ENCODE measurements around the gene KLHDC7A. TPM values are rescaled to one million over a fixed set of nuclear protein-coding genes. Genes with fewer than 3 reads are reported as not detected.
A peak's percentile ranks its signal among the peaks of the same experiment; 100 is the strongest.

The KLHDC7A gene
- total RNA-seq, 6 donors from 2014 or later = under 0.01 to 5.6 (median 1.8) TPM

DNA sequence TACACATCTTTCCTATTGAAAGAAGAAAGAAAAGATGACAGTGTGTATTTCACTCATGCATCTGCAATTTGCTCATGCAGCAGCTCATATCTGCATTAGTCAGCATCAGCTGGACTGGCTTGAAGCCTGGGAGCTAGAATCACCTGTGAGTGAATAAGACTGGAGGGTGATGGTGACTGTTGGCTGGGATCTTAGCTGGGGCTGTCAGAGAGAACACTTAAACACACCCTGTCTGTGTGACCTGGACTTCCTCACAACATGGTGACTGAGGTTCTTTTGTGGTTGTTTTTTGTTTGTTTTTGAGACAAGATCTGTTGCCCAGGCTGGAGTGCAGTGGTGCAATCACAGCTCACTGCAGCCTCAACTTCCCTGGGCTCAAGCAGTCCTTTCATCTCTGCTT is 24.9 kb downstream of the KLHDC7A start:
- H3K9me3 ChIP-seq = peaks cover 0 to 12% (median 2%) of the 10 kb centered on the region in 4 donors
- no peaks in the 10 kb centered on the region for H3K4me1 ChIP-seq
- no peaks in the 10 kb centered on the region for H3K36me3 ChIP-seq
- H3K27me3 ChIP-seq = no peaks in the 10 kb centered on the region
- TF ChIP-seq EP300 (IDR thresholded peaks at IDR 0.05) = no peak
- no peak for TF ChIP-seq POLR2AphosphoS5 (IDR thresholded peaks at IDR 0.05)
- TF ChIP-seq POLR2A (IDR thresholded peaks at IDR 0.05) = no peak
- TF ChIP-seq, protein P1, sequence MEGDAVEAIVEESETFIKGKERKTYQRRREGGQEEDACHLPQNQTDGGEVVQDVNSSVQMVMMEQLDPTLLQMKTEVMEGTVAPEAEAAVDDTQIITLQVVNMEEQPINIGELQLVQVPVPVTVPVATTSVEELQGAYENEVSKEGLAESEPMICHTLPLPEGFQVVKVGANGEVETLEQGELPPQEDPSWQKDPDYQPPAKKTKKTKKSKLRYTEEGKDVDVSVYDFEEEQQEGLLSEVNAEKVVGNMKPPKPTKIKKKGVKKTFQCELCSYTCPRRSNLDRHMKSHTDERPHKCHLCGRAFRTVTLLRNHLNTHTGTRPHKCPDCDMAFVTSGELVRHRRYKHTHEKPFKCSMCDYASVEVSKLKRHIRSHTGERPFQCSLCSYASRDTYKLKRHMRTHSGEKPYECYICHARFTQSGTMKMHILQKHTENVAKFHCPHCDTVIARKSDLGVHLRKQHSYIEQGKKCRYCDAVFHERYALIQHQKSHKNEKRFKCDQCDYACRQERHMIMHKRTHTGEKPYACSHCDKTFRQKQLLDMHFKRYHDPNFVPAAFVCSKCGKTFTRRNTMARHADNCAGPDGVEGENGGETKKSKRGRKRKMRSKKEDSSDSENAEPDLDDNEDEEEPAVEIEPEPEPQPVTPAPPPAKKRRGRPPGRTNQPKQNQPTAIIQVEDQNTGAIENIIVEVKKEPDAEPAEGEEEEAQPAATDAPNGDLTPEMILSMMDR (IDR thresholded peaks at IDR 0.05) = no peak
- ATAC-seq (ENCODE audit: low FRiP score in 2 of 2) (no peak), DNase-seq (no peak)
- no peak overlapping the region for H3K4me3 ChIP-seq
- H3K27ac ChIP-seq = no peak overlapping the region

DNA sequence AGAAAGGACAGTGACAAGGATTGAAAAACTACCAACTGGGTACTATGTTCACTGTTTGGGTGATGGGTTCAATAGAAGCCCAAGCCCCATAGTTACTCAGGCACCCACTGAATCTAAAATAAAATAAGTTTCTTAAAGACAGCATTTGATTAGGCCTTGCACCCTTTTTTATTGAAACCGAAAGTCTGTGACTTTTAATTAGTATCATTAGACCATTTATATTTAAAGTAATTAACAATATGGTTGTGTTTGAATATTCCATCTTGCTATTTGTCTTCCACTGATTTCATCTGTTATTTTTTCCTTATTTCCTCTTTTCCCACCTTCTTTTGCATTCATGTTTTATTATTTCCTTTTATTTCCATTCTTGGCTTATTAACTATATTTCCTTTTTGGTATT is 27.4 kb downstream of the KLHDC7A start:
- H3K9me3 ChIP-seq = peaks cover 0 to 12% (median 2%) of the 10 kb centered on the region in 4 donors
- 40 to 95% methylated on average over 1 of the region's 1 CpG for WGBS, 2 donors
- ATAC-seq (ENCODE audit: low FRiP score in 2 of 2) (no peak), DNase-seq (no peak)
- no peaks in the 10 kb centered on the region for H3K27me3 ChIP-seq
- H3K27ac ChIP-seq = no peak overlapping the region
- no peaks in the 10 kb centered on the region for H3K36me3 ChIP-seq
- no peak overlapping the region for H3K4me3 ChIP-seq
- TF ChIP-seq POLR2AphosphoS5 (IDR thresholded peaks at IDR 0.05) = no peak
- TF ChIP-seq EP300 (IDR thresholded peaks at IDR 0.05) = no peak
- TF ChIP-seq, protein P1 (IDR thresholded peaks at IDR 0.05) = no peak
- TF ChIP-seq POLR2A (IDR thresholded peaks at IDR 0.05) = no peak
- H3K4me1 ChIP-seq = no peaks in the 10 kb centered on the region

DNA sequence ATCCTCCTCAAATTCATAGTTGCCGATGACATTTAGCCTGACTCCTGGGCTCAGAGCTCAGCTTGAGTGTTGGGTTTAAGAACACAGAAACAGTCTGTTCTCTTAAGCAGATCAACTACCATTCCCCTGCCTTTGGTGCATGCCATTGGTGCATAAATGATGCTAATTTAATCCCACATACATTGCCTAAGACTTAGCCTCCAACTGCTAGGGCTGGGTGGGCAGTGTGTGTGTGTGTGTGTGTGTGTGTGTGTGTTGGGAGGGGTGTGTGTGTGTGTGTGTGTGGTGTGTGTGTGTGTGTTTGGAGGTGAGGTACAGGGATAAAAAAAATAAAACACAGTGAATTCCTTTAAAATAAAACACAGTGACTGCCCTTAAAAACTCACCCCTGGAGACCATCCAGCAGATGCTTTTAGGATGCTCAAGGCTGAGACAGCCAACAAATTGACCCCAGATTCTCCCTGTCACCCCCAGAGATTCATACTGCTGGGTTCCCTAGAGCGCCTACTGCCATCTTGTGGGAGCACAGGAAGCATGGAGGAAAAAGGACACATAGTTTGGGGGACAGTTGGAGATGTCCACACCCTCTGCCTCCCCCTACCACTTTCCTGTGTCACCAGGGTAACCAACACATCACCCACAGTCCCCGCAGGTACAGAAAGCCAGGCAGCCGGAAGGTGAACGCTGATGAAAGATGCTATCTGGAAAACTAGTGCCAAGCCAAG is 30.6 kb downstream of the KLHDC7A start:
- TF ChIP-seq POLR2A (IDR thresholded peaks at IDR 0.05) = no peak
- TF ChIP-seq, protein P1 (IDR thresholded peaks at IDR 0.05) = no peak
- TF ChIP-seq EP300 (IDR thresholded peaks at IDR 0.05) = no peak
- TF ChIP-seq POLR2AphosphoS5 (IDR thresholded peaks at IDR 0.05) = no peak
- Histone ChIP-seq H3K27ac (no peak overlapping the region), H3K36me3 (no peaks in the 10 kb centered on the region), H3K27me3 (no peaks in the 10 kb centered on the region), H3K9me3 (peaks cover 4 to 23% (median 14%) of the 10 kb centered on the region in 4 donors), H3K4me3 (no peak overlapping the region), H3K4me1 (no peaks in the 10 kb centered on the region)
- WGBS, 2 donors = 88 to 90% methylated on average over 4 to 5 of the region's 5 CpGs
- DNase-seq (no peak), ATAC-seq (ENCODE audit: low FRiP score in 2 of 2) (peak in 1 of 2 donors; percentile 30)

DNA sequence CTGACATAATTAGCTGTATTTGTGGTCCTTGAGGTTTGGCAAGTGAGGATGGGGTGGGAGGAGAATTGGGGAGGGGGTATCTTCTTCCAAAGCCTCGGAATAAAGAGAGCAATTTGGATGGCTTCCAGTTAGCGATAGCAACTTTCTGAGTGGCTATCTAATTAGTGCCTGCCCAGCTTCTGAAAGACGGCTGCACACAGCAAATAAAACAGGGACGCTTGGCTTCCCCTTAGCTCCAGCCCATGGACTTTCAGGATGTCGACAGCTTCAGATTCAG is 31.1 kb downstream of the KLHDC7A start:
- no peak for TF ChIP-seq POLR2AphosphoS5 (IDR thresholded peaks at IDR 0.05)
- TF ChIP-seq, protein P1 (IDR thresholded peaks at IDR 0.05) = no peak
- TF ChIP-seq EP300 (IDR thresholded peaks at IDR 0.05) = no peak
- no peak for TF ChIP-seq POLR2A (IDR thresholded peaks at IDR 0.05)
- ATAC-seq (ENCODE audit: low FRiP score in 2 of 2) = no peak
- DNase-seq = no peak
- 62 to 74% methylated on average over 5 of the region's 5 CpGs for WGBS, 2 donors
- Histone ChIP-seq H3K4me1 (no peaks in the 10 kb centered on the region), H3K4me3 (no peak overlapping the region), H3K36me3 (no peaks in the 10 kb centered on the region), H3K9me3 (peaks cover 9 to 28% (median 19%) of the 10 kb centered on the region in 4 donors), H3K27me3 (no peaks in the 10 kb centered on the region), H3K27ac (no peak overlapping the region)

DNA sequence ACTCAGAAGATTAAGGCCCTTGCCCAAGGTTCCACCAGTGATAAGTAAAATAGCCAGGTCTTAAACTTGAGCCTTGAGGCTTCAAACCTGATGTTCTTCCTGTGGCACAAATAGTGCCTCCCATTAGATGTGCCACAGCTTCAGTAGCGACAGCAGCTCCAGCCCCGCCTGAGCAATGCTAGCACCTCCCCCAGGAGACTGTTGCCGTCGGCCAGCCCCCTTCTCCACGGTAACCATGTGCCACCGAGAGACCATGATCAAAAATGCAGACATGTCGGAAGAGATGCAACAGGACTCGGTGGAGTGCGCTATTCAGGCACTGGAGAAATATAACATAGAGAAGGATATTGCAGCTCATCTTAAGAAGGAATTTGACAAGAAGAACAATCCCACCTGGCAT is 32.2 kb downstream of the KLHDC7A start:
- no peak for ATAC-seq (ENCODE audit: low FRiP score in 2 of 2)
- H3K27me3 ChIP-seq = no peaks in the 10 kb centered on the region
- H3K4me3 ChIP-seq = no peak overlapping the region
- H3K9me3 ChIP-seq = peaks cover 14 to 26% (median 20%) of the 10 kb centered on the region in 4 donors
- no peak for TF ChIP-seq POLR2A (IDR thresholded peaks at IDR 0.05)
- no peak for TF ChIP-seq EP300 (IDR thresholded peaks at IDR 0.05)
- TF ChIP-seq, protein P1 (IDR thresholded peaks at IDR 0.05) = no peak
- TF ChIP-seq POLR2AphosphoS5 (IDR thresholded peaks at IDR 0.05) = no peak
- DNase-seq = peak in 1 of 2 donors; percentile 22
- no peaks in the 10 kb centered on the region for H3K4me1 ChIP-seq
- WGBS, 2 donors = 60 to 66% methylated on average over 9 of the region's 9 CpGs
- no peak overlapping the region for H3K27ac ChIP-seq
- H3K36me3 ChIP-seq = no peaks in the 10 kb centered on the region

All from upper lobe of left lung (tissue), 6 donors.